ENCODE measurements around the gene DDAH2. TPM values are rescaled to one million over a fixed set of nuclear protein-coding genes. Genes with fewer than 3 reads are reported as not detected.

The DDAH2 gene
- total RNA-seq, 4 donors from 2014 or later: 10.6 to 24.2 (median 15.4) TPM

GRCh38 chr6:31765910-31766794 is 37.1 kb upstream of the DDAH2 start:
- Histone ChIP-seq H3K36me3 (no peaks in the 10 kb centered on the region), H3K4me3 (no peak overlapping the region), H3K9me3 (no peaks in the 10 kb centered on the region), H3K4me1 (no peaks in the 10 kb centered on the region), H3K27me3 (no peaks in the 10 kb centered on the region), H3K27ac (no peak overlapping the region)
- TF ChIP-seq POLR2A (IDR thresholded peaks at IDR 0.05) (no peak), CTCF (IDR thresholded peaks at IDR 0.05 in 4 of 5, conservative IDR thresholded peaks at IDR 0.05 in 1 of 5) (no peak)
- no peak for ATAC-seq
- in situ Hi-C loops (cut with MboI; ENCODE audit: low sequenced_read_pairs in 4 of 4): loop anchor here in 1 of 4 donors (5.0 kb wide), 1 partner anchor 84 kb away; the partner anchor contains the start of gene LY6G5C
- DNase-seq: no peak
- intact Hi-C loops (cut with DNase I; ENCODE audit: low total_unique reads): no loop called here

- no peaks in the 10 kb centered on the region for H3K4me1 ChIP-seq
- no peak overlapping the region for H3K4me3 ChIP-seq
- DNase-seq (no peak), ATAC-seq (no peak)
- no peaks in the 10 kb centered on the region for H3K36me3 ChIP-seq
- H3K27me3 ChIP-seq: no peaks in the 10 kb centered on the region
- H3K9me3 ChIP-seq: no peaks in the 10 kb centered on the region
- no peak overlapping the region for H3K27ac ChIP-seq
- in situ Hi-C loops (cut with MboI; ENCODE audit: low sequenced_read_pairs in 4 of 4): loop anchor here in 1 of 4 donors (5.0 kb wide), 1 partner anchor 83 kb away; the partner anchor contains the start of gene LY6G5C
- intact Hi-C loops (cut with DNase I; ENCODE audit: low total_unique reads): no loop called here
- TF ChIP-seq CTCF (IDR thresholded peaks at IDR 0.05 in 4 of 5, conservative IDR thresholded peaks at IDR 0.05 in 1 of 5) (no peak), POLR2A (IDR thresholded peaks at IDR 0.05) (no peak)
Observed at GRCh38 chr6:31765559-31765909, 36.4 kb upstream of the DDAH2 start.

GRCh38 chr6:31764198-31764597 is 35.1 kb upstream of the DDAH2 start:
- intact Hi-C loops (cut with DNase I; ENCODE audit: low total_unique reads) (no loop called here), in situ Hi-C loops (cut with MboI; ENCODE audit: low sequenced_read_pairs in 4 of 4) (no loop called here)
- no peaks in the 10 kb centered on the region for H3K27me3 ChIP-seq
- H3K36me3 ChIP-seq: no peaks in the 10 kb centered on the region
- no peaks in the 10 kb centered on the region for H3K4me1 ChIP-seq
- ATAC-seq: no peak
- H3K4me3 ChIP-seq: no peak overlapping the region
- no peak overlapping the region for H3K27ac ChIP-seq
- DNase-seq: no peak
- H3K9me3 ChIP-seq: no peaks in the 10 kb centered on the region
- TF ChIP-seq CTCF (IDR thresholded peaks at IDR 0.05 in 4 of 5, conservative IDR thresholded peaks at IDR 0.05 in 1 of 5) (no peak), POLR2A (IDR thresholded peaks at IDR 0.05) (no peak)

- Histone ChIP-seq H3K27ac (no peak overlapping the region), H3K4me1 (no peaks in the 10 kb centered on the region), H3K27me3 (no peaks in the 10 kb centered on the region), H3K36me3 (no peaks in the 10 kb centered on the region), H3K9me3 (no peaks in the 10 kb centered on the region), H3K4me3 (no peak overlapping the region)
- intact Hi-C loops (cut with DNase I; ENCODE audit: low total_unique reads): no loop called here
- ATAC-seq (no peak), DNase-seq (no peak)
- TF ChIP-seq POLR2A (IDR thresholded peaks at IDR 0.05) (no peak), CTCF (IDR thresholded peaks at IDR 0.05 in 4 of 5, conservative IDR thresholded peaks at IDR 0.05 in 1 of 5) (no peak)
- in situ Hi-C loops (cut with MboI; ENCODE audit: low sequenced_read_pairs in 4 of 4): no loop called here
Observed at GRCh38 chr6:31763619-31763940, 34.5 kb upstream of the DDAH2 start.
